ENCODE data around the gene MUC12. TPM values are rescaled to one million over a fixed set of nuclear protein-coding genes. Genes with fewer than 3 reads are reported as not detected.
"Not testable (repeated sequence)": the region's sequence is repeated elsewhere in the genome, so short reads cannot be mapped to it uniquely, and the experiment has no call there.

The MUC12 gene
- total RNA-seq, 5 donors from 2014 or later (not counting 1 experiment from before 2014, with no cell fraction given), result 0.09 to 0.51 (median 0.33) TPM; not detected in 2

DNA sequence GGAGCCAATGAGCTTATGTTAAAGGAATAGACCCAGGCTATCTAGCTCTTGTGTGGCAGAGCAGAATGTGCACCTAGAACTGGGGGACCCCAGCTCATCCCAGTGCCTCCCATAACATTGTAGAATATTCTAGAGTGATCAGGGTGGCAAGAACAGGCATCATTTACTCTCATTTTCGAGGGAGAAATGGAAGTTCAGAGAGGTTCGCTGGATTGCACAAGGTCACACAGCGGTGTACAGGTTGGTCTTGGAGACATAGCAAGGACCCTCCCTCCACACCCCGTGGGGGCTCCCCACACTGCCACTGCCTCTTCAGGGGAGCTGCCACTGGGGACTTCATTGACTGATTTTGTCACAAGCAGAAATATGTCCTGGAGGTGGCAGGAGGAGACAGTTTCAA is 8.9 kb downstream of the MUC12 start:
- DNase-seq (no peak), ATAC-seq (replicated peaks in 1 of 4) (no peak)
- Mint-ChIP-seq H3K36me3 (no peaks in the 10 kb centered on the region), H3K27ac (no peak overlapping the region), H3K4me3 (no peak overlapping the region), H3K27me3 (peaks cover 3 to 26% of the 10 kb centered on the region in 2 donors), H3K9me3 (peaks cover 0 to 6% (median 5%) of the 10 kb centered on the region in 3 donors), H3K4me1 (no peaks in the 10 kb centered on the region)
- Histone ChIP-seq H3K4me1 (ENCODE audit: control insufficient read depth in 1 of 2, extremely low read depth in 1 of 2, insufficient read depth in 2 of 2, low read length in 2 of 2) (no peaks in the 10 kb centered on the region), H3K27ac (ENCODE audit: low read length) (no peak overlapping the region), H3K4me3 (ENCODE audit: control insufficient read depth in 1 of 2, extremely low read depth in 1 of 2, low read length in 1 of 2) (no peak overlapping the region), H3K36me3 (ENCODE audit: control insufficient read depth in 2 of 2, extremely low read depth in 1 of 2, insufficient read depth in 1 of 2, low read length in 1 of 2) (no peaks in the 10 kb centered on the region), H3K9me3 (no peaks in the 10 kb centered on the region), H3K27me3 (replicated peaks in 1 of 2; ENCODE audit: control insufficient read depth in 2 of 2, extremely low read depth in 1 of 2, insufficient read depth in 2 of 2, low read length in 1 of 2) (peaks cover 0 to 14% of the 10 kb centered on the region in 2 experiments)
- POLR2A ChIA-PET, result no interaction called here
- CTCF ChIA-PET, result no interaction called here
- no CpG with 5 or more reads among the region's 4 CpGs for WGBS (ENCODE audit: insufficient coverage)

DNA sequence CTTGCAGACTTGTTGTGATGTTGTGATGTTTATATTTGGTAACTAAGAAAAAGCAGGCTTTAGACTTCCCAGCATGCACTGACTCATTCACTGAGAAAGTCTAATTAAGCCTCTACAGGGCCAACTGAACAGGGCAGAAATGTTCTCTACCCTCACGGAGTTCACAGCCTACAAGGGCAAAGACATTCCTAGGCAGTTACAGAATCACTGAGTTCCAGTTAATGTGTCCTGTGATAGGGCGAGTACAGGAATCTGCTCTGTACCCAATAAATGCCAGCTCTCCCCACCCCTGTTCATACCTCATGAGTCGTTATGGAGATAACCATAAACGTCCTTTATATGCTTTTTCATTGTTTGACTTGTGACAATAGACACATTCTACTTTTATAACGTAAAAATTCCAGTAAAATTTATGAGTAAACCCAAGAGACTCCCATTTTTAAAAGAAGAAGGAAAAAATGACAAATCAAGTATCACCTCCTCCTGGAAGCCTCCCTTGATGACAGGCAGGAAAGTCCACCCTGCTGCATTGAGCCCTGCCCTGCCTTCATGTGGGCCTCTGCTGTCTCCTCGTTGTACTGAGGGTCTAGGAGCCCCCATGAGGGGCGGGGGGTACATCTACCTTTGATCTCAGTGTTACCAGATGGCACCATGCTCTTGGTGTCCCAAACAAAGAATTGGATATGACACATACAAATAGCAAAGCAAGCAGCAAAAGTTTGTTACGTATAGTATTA is 14.3 kb downstream of the MUC12 start:
- H3K36me3 ChIP-seq (ENCODE audit: control insufficient read depth in 2 of 2, extremely low read depth in 1 of 2, insufficient read depth in 1 of 2, low read length in 1 of 2), result no peaks in the 10 kb centered on the region
- DNase-seq, result no peak
- ChIA-PET POLR2A (no interaction called here), CTCF (no interaction called here)
- WGBS (ENCODE audit: insufficient coverage), result 38% methylated on average over 6 of the region's 8 CpGs
- ATAC-seq (replicated peaks in 1 of 4), result no peak
- H3K4me3 Mint-ChIP-seq, result no peak overlapping the region
- H3K27me3 Mint-ChIP-seq, result peaks cover 0 to 15% of the 10 kb centered on the region in 2 donors
- no peaks in the 10 kb centered on the region for H3K9me3 Mint-ChIP-seq
- H3K4me1 ChIP-seq (ENCODE audit: control insufficient read depth in 1 of 2, extremely low read depth in 1 of 2, insufficient read depth in 2 of 2, low read length in 2 of 2), result no peaks in the 10 kb centered on the region
- H3K9me3 ChIP-seq, result no peaks in the 10 kb centered on the region
- no peak overlapping the region for H3K27ac Mint-ChIP-seq
- H3K36me3 Mint-ChIP-seq, result no peaks in the 10 kb centered on the region
- no peaks in the 10 kb centered on the region for H3K4me1 Mint-ChIP-seq
- no peak overlapping the region for H3K4me3 ChIP-seq (ENCODE audit: control insufficient read depth in 1 of 2, extremely low read depth in 1 of 2, low read length in 1 of 2)
- no peaks in the 10 kb centered on the region for H3K27me3 ChIP-seq (replicated peaks in 1 of 2; ENCODE audit: control insufficient read depth in 2 of 2, extremely low read depth in 1 of 2, insufficient read depth in 2 of 2, low read length in 1 of 2)
- no peak overlapping the region for H3K27ac ChIP-seq (ENCODE audit: low read length)

DNA sequence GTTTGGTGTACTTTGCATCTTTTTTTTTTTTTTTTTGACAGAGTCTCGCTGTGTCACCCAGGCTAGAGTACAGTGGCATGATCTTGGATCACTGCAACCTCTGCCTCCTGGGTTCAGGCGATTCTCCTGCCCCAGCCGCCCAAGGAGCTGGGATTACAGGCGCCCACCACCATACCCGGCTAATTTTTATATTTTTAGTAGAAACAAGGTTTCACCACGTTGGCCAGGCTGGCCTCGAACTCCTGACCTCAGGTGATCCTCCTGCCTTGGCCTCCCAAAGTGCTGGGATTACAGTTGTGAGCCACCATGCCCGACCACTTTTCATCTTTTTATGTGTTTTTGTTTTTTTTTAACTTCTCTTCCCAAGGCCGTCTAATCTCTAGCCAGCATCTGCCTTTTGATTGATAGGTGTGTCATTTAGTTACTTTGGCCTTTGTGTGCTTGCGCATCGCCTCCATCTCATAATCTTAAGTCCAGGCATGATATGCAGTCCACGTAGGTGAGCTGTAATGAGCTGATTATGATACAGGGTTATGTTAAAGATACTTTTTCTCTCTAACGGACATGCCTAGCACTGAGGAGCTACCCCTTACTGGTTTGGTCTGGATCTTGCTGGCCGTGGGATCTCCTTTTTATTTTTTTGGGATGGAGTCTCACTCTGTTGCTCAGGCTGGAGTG is 15.0 kb downstream of the MUC12 start:
- POLR2A ChIA-PET; H3K27me3 ChIP-seq (replicated peaks in 1 of 2; ENCODE audit: control insufficient read depth in 2 of 2, extremely low read depth in 1 of 2, insufficient read depth in 2 of 2, low read length in 1 of 2); H3K27ac ChIP-seq (ENCODE audit: low read length); H3K27ac Mint-ChIP-seq; H3K4me1 Mint-ChIP-seq; H3K9me3 ChIP-seq; H3K9me3 Mint-ChIP-seq; ATAC-seq (replicated peaks in 1 of 4); H3K36me3 Mint-ChIP-seq; H3K4me3 ChIP-seq (ENCODE audit: control insufficient read depth in 1 of 2, extremely low read depth in 1 of 2, low read length in 1 of 2); H3K4me3 Mint-ChIP-seq; H3K36me3 ChIP-seq (ENCODE audit: control insufficient read depth in 2 of 2, extremely low read depth in 1 of 2, insufficient read depth in 1 of 2, low read length in 1 of 2); DNase-seq; CTCF ChIA-PET; H3K4me1 ChIP-seq (ENCODE audit: control insufficient read depth in 1 of 2, extremely low read depth in 1 of 2, insufficient read depth in 2 of 2, low read length in 2 of 2): not testable (repeated sequence)
- peaks cover 0 to 15% of the 10 kb centered on the region in 2 donors for H3K27me3 Mint-ChIP-seq
- 69% methylated on average over 6 of the region's 14 CpGs for WGBS (ENCODE audit: insufficient coverage)

DNA sequence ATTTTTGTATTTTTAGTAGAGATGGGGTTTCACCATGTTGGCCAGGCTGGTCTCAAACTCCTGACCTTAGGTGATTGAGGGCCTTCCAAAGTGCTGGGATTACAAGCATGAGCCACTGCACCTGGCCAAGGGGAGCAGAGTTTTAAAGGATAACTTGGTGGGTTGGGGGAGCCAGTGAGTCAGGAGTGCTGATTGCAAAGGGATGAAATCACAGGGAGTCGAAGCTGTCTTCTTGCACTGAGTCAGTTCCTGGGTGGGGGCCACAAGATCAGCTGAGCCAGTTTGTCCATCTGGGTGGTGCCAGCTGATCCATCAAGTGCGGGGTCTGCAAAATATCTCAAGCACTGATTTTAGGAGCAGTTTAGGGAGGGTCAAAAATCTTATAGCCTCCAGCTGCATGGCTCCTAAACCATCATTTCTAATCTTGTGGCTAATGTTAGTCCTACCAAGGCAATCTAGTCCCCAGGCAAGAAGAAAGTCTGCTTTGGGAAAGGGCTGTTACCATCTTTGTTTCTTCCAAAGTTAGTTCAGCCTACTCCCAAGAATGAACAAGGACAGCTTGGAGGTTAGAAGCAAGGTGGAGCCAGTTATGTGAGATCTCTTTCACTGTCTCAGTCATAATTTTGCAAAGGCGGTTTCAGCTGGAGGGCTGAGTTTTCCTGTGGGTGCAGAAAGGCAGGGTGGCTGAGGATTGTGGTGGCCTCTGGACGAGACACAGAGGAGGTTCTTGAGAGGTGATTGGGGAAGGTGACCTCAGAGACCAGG is 15.8 kb downstream of the MUC12 start:
- DNase-seq; CTCF ChIA-PET; POLR2A ChIA-PET; H3K4me1 Mint-ChIP-seq; H3K27ac Mint-ChIP-seq; H3K36me3 Mint-ChIP-seq; H3K9me3 Mint-ChIP-seq; H3K9me3 ChIP-seq; H3K4me3 Mint-ChIP-seq; H3K27me3 ChIP-seq (replicated peaks in 1 of 2; ENCODE audit: control insufficient read depth in 2 of 2, extremely low read depth in 1 of 2, insufficient read depth in 2 of 2, low read length in 1 of 2); H3K27ac ChIP-seq (ENCODE audit: low read length); H3K4me1 ChIP-seq (ENCODE audit: control insufficient read depth in 1 of 2, extremely low read depth in 1 of 2, insufficient read depth in 2 of 2, low read length in 2 of 2); ATAC-seq (replicated peaks in 1 of 4); H3K4me3 ChIP-seq (ENCODE audit: control insufficient read depth in 1 of 2, extremely low read depth in 1 of 2, low read length in 1 of 2); H3K36me3 ChIP-seq (ENCODE audit: control insufficient read depth in 2 of 2, extremely low read depth in 1 of 2, insufficient read depth in 1 of 2, low read length in 1 of 2): not testable (repeated sequence)
- 65% methylated on average over 3 of the region's 4 CpGs for WGBS (ENCODE audit: insufficient coverage)
- H3K27me3 Mint-ChIP-seq, result peaks cover 0 to 15% of the 10 kb centered on the region in 2 donors

DNA sequence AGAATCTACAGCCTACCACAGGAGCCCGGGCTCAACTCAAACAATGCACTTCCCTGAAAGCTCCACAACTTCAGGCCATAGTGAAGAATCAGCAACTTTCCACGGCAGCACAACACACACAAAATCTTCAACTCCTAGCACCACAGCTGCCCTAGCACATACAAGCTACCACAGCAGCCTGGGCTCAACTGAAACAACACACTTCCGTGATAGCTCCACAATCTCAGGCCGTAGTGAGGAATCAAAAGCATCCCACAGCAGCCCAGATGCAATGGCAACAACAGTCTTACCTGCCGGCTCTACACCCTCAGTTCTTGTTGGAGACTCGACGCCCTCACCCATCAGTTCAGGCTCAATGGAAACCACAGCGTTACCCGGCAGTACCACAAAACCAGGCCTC is 22.3 kb downstream of the MUC12 start:
- DNase-seq (no peak), ATAC-seq (replicated peaks in 1 of 4) (no peak)
- Mint-ChIP-seq H3K4me3 (no peak overlapping the region), H3K27me3 (no peaks in the 10 kb centered on the region), H3K4me1 (no peaks in the 10 kb centered on the region), H3K36me3 (no peaks in the 10 kb centered on the region), H3K27ac (no peak overlapping the region), H3K9me3 (no peaks in the 10 kb centered on the region)
- no peaks in the 10 kb centered on the region for H3K9me3 ChIP-seq
- WGBS (ENCODE audit: insufficient coverage), result 89% methylated on average over 9 of the region's 9 CpGs
- no peak overlapping the region for H3K4me3 ChIP-seq (ENCODE audit: control insufficient read depth in 1 of 2, extremely low read depth in 1 of 2, low read length in 1 of 2)
- H3K27me3 ChIP-seq (replicated peaks in 1 of 2; ENCODE audit: control insufficient read depth in 2 of 2, extremely low read depth in 1 of 2, insufficient read depth in 2 of 2, low read length in 1 of 2), result peaks cover 0 to 4% of the 10 kb centered on the region in 2 experiments
- no peak overlapping the region for H3K27ac ChIP-seq (ENCODE audit: low read length)
- POLR2A ChIA-PET, result no interaction called here
- CTCF ChIA-PET, result no interaction called here
- H3K36me3 ChIP-seq (ENCODE audit: control insufficient read depth in 2 of 2, extremely low read depth in 1 of 2, insufficient read depth in 1 of 2, low read length in 1 of 2), result no peaks in the 10 kb centered on the region
- no peaks in the 10 kb centered on the region for H3K4me1 ChIP-seq (ENCODE audit: control insufficient read depth in 1 of 2, extremely low read depth in 1 of 2, insufficient read depth in 2 of 2, low read length in 2 of 2)

DNA sequence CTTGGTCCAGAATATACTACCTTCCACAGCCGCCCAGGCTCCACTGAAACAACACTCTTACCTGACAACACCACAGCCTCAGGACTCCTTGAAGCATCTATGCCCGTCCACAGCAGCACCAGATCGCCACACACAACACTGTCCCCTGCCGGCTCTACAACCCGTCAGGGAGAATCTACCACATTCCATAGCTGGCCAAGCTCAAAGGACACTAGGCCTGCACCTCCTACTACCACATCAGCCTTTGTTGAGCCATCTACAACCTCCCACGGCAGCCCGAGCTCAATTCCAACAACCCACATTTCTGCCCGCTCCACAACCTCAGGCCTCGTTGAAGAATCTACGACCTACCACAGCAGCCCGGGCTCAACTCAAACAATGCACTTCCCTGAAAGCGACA is 22.9 kb downstream of the MUC12 start:
- POLR2A ChIA-PET; H3K4me3 Mint-ChIP-seq; H3K9me3 ChIP-seq; H3K9me3 Mint-ChIP-seq; CTCF ChIA-PET; DNase-seq; ATAC-seq (replicated peaks in 1 of 4); H3K4me1 Mint-ChIP-seq; H3K27ac ChIP-seq (ENCODE audit: low read length); H3K4me3 ChIP-seq (ENCODE audit: control insufficient read depth in 1 of 2, extremely low read depth in 1 of 2, low read length in 1 of 2); H3K27ac Mint-ChIP-seq; H3K36me3 Mint-ChIP-seq; H3K4me1 ChIP-seq (ENCODE audit: control insufficient read depth in 1 of 2, extremely low read depth in 1 of 2, insufficient read depth in 2 of 2, low read length in 2 of 2); H3K27me3 ChIP-seq (replicated peaks in 1 of 2; ENCODE audit: control insufficient read depth in 2 of 2, extremely low read depth in 1 of 2, insufficient read depth in 2 of 2, low read length in 1 of 2); H3K36me3 ChIP-seq (ENCODE audit: control insufficient read depth in 2 of 2, extremely low read depth in 1 of 2, insufficient read depth in 1 of 2, low read length in 1 of 2); H3K27me3 Mint-ChIP-seq: not testable (repeated sequence)
- 93% methylated on average over 7 of the region's 12 CpGs for WGBS (ENCODE audit: insufficient coverage)
